Lower lobe of right lung (tissue), 2 donors: Measurements from ENCODE around the gene MRPL4. TPM values are rescaled to one million over a fixed set of nuclear protein-coding genes. Genes with fewer than 3 reads are reported as not detected.

Source experiments
- ATAC-seq, 2 donors: fragments of 200-7000 bp; cut with Tn5 transposase; one replicate each; pipeline ENCODE4 v1.9.1; 2020 to 2022; ENCODE audit warnings: mild to moderate bottlenecking in 2 of 2, moderate library complexity in 2 of 2
- DNase-seq: peaks from one replicate; pipeline ENCODE4 v3.0.0-alpha.2; 2020
- H3K27ac ChIP-seq: fragments of 200-600 bp; one replicate; pipeline ENCODE4 v1.8.0; 2022
- H3K27me3 ChIP-seq: fragments of 200-600 bp; one replicate; pipeline ENCODE4 v1.8.0; 2022; ENCODE audit warnings: low read depth
- H3K36me3 ChIP-seq: fragments of 200-600 bp; one replicate; pipeline ENCODE4 v1.8.0; 2022; ENCODE audit warnings: mild to moderate bottlenecking
- H3K4me1 ChIP-seq: fragments of 200-600 bp; one replicate; pipeline ENCODE4 v1.8.0; 2022
- H3K4me3 ChIP-seq: fragments of 200-600 bp; one replicate; pipeline ENCODE4 v1.8.0; 2022; ENCODE audit warnings: mild to moderate bottlenecking
- H3K9me3 ChIP-seq: fragments of 200-600 bp; one replicate; pipeline ENCODE4 v1.8.0; 2022
- intact Hi-C: fragments of 100-400 bp; cut with DNase I; formaldehyde crosslinking; loops from one replicate; pipeline ENCODE4 v1.11.0; 2022
- total RNA-seq: library from RNA; stranded (reverse); fragmentation: NEBNext Ultra II Directional; extraction: Animal tissue kit (Norgen Biotek cat#: 25700); gene quantifications from one replicate; pipeline ENCODE4 v1.2.1, GENCODE V29; 2021
- TF ChIP-seq, protein P1 (sequence below): fragments of 200-600 bp; IDR thresholded peaks from one replicate; pipeline ENCODE4 v1.8.0; 2022; ENCODE audit warnings: antibody characterized with exemption, mild to moderate bottlenecking
- donor health status: DM: no; HTN: yes; CAD: no; lungs with severe emphysema.

The MRPL4 gene
- total RNA-seq, 1 donor from 2014 or later = 40.3 TPM

DNA sequence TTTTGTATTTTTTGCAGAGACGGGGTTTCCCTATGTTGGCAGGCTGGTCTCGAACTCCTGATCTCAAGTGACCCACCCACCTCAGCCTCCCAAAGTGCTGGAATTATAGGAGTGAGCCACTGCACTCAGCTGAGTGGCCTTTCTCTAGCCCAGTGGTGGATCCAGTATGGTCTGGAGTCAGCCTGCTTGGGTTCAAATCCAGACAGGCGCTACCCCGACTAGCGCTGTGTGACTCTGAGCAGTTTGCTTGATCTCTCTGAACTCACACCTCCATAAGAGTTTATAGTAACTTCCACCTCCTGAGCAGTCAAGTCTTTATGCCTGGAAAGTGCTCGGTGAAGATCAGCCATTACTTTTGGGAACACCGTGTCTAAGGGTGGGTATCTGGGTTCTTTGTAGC, 31.3 kb upstream of the MRPL4 start:
- Histone ChIP-seq H3K9me3 (no peaks in the 10 kb centered on the region), H3K4me1 (no peaks in the 10 kb centered on the region), H3K36me3 (peaks cover 14% of the 10 kb centered on the region), H3K4me3 (no peak overlapping the region), H3K27ac (no peak overlapping the region), H3K27me3 (no peaks in the 10 kb centered on the region)
- DNase-seq (no peak), ATAC-seq (no peak)
- intact Hi-C loops = no loop called here
- TF ChIP-seq, protein P1, sequence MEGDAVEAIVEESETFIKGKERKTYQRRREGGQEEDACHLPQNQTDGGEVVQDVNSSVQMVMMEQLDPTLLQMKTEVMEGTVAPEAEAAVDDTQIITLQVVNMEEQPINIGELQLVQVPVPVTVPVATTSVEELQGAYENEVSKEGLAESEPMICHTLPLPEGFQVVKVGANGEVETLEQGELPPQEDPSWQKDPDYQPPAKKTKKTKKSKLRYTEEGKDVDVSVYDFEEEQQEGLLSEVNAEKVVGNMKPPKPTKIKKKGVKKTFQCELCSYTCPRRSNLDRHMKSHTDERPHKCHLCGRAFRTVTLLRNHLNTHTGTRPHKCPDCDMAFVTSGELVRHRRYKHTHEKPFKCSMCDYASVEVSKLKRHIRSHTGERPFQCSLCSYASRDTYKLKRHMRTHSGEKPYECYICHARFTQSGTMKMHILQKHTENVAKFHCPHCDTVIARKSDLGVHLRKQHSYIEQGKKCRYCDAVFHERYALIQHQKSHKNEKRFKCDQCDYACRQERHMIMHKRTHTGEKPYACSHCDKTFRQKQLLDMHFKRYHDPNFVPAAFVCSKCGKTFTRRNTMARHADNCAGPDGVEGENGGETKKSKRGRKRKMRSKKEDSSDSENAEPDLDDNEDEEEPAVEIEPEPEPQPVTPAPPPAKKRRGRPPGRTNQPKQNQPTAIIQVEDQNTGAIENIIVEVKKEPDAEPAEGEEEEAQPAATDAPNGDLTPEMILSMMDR = no peak

GRCh38 chr19:10222201-10222890, 29.7 kb upstream of the MRPL4 start:
- intact Hi-C loops = no loop called here
- Histone ChIP-seq H3K4me3 (no peak overlapping the region), H3K27me3 (no peaks in the 10 kb centered on the region), H3K27ac (no peak overlapping the region), H3K36me3 (peaks cover 14% of the 10 kb centered on the region), H3K4me1 (peaks cover 3% of the 10 kb centered on the region), H3K9me3 (no peaks in the 10 kb centered on the region)
- TF ChIP-seq, protein P1 = no peak
- no peak for ATAC-seq
- no peak for DNase-seq

GRCh38 chr19:10223488-10224213, 28.4 kb upstream of the MRPL4 start:
- Histone ChIP-seq H3K36me3 (peaks cover 14% of the 10 kb centered on the region), H3K4me1 (peaks cover 13% of the 10 kb centered on the region), H3K9me3 (no peaks in the 10 kb centered on the region), H3K27ac (no peak overlapping the region), H3K27me3 (no peaks in the 10 kb centered on the region), H3K4me3 (no peak overlapping the region)
- intact Hi-C loops = no loop called here
- ATAC-seq (no peak), DNase-seq (no peak)
- TF ChIP-seq, protein P1 = no peak

DNA sequence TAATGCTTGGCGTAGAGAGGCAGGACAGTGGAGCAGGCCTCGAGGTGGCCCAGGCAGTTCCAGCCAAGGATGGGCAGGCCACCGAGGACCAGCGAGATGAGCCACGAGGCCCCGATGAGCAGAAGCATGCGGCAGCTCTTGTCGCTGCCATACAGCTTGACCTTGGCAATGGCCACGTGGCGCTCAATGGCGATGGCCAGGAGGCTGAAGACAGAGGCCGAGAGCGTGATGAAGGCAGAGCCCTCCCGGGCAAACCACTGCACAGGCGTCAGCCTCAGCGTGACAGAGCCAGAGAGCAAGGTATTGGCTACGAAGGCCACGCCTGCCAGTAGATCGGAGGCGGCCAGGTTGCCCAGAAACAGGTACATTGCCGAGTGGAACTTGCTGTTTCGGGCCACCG, 27.7 kb upstream of the MRPL4 start:
- Histone ChIP-seq H3K9me3 (no peaks in the 10 kb centered on the region), H3K4me3 (no peak overlapping the region), H3K4me1 (peaks cover 20% of the 10 kb centered on the region), H3K27ac (no peak overlapping the region), H3K27me3 (no peaks in the 10 kb centered on the region), H3K36me3 (peaks cover 14% of the 10 kb centered on the region)
- intact Hi-C loops = no loop called here
- no peak for ATAC-seq
- TF ChIP-seq, protein P1 = no peak
- no peak for DNase-seq

DNA sequence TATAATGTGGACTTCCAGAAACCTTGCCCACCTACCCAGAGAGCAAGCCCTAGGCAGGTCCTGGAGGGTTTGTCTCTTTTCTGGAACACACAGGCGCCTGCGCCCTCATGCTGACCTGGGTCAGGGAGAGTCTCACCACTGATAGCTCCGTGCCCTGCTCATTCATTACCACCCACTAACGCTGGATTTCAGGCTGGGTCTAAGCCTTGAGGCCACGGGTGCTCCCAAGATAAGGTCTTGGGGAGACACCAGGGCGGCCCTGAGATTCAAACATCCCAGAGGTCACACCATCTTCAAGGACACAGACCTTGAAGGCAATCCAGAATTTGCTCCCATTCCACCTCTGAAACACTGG, 26.0 kb upstream of the MRPL4 start:
- ATAC-seq = no peak
- intact Hi-C loops = no loop called here

More for the DNA sequence above, 26.0 kb upstream of the MRPL4 start:
- Histone ChIP-seq H3K27ac (peak overlapping the region; percentile 77), H3K4me3 (no peak overlapping the region), H3K27me3 (no peaks in the 10 kb centered on the region), H3K4me1 (peaks cover 30% of the 10 kb centered on the region), H3K36me3 (peaks cover 14% of the 10 kb centered on the region), H3K9me3 (no peaks in the 10 kb centered on the region)
- DNase-seq = no peak
- TF ChIP-seq, protein P1 = no peak
